EH (cell line): ENCODE data around the gene MTHFD1L.

Experiments used
- DNase-seq: peaks from one replicate; pipeline ENCODE4 v3.0.0-alpha.2; 2015; ENCODE audit warnings: low read depth

Gene MTHFD1L

DNA sequence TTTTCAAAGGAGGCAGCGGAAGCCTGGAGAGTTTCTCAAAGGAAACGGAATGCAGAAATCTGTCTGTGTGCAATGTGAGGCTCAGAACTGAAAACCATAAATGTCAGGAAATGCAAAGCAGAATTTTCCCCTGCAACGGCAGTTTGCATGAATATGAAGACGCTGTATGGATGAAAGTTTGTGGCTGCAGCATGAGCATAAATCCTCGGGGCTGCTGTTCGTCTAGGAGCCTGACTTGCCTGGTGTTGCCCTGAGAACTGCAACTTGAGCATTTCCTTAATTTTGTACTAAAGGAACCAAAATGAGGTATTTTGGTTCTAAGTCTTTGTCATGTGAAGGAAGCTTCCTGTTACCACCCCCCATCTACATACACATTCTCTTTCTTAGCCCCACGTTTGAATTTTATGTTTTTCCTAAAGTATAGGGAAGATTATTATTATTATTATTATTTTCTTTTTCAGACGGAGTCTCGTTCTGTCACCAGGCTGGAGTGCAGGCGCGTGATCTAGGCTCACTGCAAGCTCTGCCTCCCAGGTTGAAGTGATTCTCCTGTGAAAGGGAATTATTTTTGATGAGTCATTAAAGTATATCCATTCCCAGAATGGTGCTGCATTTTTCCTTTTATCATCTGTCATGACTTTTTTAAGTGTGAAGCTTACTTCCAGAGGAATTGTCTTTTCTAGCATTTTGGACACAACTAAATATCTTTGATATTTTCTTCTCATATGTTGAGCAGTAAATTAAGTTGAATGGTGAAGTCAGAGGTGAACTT, 33.1 kb downstream of the MTHFD1L start:
- peak; percentile 63 for DNase-seq

DNA sequence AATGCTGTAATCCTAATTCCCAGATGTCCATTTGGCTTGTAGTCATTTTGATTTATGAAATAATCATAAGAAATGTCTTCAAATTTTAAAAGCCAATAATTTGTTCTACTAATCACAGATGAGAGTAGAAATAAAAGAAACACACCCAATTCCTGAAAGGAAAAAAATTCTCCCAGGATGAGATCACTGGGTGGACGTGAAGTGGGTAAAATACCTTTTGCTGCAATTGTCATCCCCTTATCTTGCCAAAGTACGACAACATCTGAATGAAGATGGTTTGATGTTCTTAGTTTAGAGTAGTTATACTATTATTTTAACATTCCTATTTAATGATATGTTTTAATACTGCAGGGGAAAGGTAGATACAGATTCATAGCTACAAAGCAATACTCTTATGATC, 33.7 kb downstream of the MTHFD1L start:
- peak; percentile 27 for DNase-seq

DNA sequence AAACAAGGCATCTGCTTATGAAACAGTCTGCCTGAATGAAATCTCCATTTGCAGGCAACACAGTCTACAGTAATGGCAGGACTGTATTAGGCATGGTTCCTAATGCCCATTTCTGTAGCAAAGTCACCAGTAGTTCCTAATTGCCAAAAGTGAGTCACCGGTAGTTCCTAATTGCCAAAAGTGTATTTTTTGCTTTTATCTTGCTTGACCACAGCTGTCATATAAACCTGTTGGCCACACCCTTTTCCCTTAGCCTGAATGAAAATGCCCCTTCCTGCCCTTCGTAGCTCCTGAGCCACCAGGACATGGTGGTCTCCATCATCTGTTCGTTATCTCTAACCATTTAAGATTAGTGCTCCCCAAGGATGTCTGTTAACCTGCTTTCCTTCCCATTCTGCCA, 34.5 kb downstream of the MTHFD1L start:
- peak; percentile 27 for DNase-seq

DNA sequence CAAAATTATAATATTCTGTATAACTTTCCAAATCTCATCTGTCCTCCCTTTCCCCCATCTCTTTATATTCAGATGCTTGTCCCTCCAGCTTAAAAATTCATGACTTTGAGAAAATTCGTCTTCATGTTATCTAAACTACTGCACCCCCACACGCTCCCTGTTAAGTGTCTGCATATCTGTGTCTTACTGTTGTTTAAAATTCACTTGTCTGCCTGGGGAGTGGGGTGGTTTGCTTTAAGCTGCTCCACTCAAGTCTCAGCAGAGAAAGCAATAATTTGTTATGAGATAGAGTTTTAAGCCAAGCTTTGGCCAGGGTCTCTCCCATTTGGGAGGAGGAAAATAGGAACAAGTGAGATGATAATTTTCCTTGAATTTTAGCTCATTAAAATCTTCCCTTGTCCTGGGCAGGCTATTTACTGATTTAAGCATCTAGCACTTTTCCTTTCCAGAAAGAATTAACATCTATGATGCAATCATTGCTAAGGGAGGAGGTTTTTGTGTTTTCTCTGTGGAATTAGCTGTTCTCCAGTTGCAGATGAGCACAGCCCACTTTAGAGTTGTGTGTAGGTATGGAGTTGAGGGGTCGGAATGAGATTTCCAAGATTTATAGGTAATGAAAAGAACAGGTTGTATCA, 36.8 kb downstream of the MTHFD1L start:
- DNase-seq, result no peak

DNA sequence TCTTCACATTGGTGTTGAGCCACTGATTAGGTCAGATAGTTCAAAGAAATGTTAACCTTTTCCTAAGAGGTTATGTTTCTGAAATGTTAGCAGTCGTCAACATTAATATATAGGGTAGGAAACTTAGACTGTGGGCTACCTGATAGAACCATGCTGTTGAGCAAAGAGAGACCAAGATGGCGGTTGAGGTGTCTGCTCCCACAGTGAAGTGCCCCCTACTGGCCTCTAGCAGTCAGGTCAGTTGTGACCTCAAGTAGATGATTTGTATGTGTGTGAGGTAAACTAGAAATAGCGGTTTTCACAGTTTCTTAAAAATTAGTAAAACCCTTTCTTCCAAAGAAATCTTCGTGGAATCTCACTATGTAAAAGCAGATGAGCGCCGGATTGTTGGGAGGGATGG, 40.3 kb downstream of the MTHFD1L start:
- no peak for DNase-seq

DNA sequence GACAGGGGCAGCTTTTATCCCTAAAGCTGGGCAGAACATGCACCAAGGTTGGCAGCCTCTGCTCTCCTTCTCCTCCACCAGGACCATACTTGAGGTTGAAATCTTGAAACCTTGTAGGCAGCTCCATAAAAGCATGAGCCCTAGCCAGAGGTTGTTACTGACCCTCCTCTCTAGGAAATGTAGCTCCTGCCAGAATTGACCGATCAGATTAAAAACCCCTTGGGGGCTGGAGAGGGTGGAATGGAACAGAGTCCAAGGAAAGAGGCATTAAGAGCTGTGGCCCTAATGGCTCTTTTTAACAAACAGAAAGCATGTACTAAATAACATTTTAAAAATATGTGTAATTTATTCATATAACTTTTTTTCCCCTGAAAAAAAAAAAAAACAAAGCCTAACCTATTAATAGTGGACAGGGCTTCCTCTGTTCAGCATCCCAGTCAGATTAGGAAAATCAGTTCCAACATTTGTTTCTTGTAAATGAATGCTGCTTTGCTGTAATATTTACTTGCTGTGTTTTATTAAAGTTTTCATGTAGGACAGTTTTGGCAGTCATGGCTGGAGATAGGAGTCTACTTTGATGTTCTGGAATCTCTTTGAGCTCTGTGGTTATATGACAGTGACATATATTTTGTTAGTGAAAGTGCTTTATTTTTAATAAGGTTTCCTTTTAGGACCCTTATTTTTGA, 41.3 kb downstream of the MTHFD1L start:
- no peak for DNase-seq

DNA sequence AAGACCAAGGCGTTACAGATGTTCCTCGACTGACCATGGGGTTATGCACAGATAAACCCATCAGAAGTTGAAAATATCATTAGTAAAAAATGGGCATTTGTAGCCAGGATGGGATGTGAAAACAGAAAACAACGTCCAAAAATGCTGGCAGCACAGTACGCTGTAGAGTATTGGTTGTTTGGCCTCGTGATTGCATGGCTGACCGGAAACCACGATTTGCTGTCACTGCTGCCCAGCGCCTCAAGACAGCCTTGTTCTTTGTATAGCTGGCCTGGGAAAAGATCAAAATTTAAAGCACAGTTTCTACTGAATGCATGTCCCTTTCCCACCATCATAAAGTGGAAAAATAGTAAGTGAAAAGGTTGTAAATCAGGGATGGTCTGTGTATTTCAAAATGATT, 41.9 kb downstream of the MTHFD1L start:
- no peak for DNase-seq

DNA sequence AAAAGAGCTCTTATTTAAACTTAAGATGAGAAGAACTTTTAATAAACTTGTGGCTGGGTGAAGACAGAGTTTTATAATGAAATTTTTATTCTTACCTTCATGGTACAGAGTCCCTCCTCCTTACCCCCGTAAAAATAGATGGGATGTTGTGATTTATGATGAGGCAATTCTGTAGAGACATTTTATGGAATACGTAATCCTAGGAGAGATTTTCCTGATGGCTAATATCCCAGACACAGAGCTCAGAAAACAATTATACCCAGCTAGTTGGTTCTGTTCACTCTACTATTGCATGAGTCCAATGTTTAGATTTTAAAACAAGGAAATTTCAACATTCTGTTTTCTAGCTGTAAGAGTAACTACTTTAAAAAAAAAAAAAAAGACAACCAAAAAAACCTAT, 43.4 kb downstream of the MTHFD1L start:
- DNase-seq, result no peak

DNA sequence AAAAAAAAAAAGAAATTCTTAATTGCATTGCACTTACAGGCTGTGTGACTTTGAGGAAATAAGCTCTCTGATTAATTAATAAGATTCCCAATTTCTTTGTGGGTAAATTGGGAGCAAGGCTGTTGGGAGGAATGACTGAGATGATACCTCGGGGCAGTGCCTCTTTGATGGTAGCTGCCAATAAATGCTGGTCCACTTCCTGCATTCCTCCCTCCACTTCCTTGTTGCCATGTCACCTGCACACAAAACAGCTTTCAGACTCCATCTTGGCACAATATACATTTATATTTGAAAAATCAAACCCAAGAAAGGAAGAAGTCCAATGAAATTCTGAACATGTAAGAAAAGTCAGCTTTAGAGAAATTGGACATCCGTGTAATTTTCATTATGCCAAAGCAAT, 45.1 kb downstream of the MTHFD1L start:
- no peak for DNase-seq

DNA sequence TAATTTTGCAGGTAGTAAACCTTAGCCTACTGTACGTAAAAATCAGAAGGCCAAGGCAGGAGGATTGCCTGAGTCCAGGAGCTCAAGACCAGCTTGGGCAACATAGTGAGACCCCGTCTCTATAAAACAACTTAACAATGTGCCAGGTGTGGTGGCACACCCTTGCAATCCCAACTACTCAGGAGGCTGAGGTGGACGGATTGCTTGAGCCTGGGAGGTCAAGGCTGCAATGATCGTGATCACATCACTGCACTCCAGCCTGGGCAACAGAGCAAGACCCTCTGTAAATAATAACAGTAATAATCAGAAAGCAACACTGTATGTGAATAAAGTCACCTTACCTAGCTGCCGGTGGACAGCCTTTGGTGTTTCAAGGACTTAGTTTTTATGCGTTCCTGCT, 48.9 kb downstream of the MTHFD1L start:
- no peak for DNase-seq

DNA sequence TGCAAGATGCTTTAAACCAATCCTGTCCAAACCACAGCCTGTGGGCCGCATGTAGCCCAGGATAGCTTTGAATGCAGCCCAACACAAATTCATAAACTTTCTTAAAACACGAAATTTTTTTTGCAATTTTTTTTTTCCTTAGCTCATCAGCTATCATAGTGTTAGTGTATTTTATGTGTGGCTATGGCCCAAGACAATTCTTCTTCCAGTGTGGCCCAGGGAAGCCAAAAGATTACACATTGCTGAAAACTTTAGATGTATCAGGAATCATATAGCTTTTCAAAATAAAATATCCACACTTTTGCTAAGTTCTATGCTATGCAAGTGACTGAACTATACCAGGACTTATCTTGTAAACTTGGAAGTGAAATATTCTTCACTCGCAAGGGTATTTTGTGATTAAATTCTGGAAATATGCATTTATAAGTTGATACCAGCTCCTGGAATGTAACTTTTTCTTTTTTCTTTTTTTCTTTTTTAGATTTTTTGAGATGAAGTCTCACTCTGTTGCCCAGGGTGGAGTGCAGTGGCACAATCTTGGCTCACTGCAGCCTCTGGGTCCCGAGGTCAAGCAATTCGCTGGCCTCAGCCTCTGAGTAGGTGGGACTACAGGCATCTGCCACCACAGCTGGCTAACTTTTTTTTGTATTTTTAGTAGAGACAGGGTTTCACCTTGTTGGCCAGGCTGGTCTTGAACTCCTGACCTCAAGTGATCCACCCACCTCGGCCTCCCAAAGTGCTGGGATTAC, 49.8 kb downstream of the MTHFD1L start:
- no peak for DNase-seq

DNA sequence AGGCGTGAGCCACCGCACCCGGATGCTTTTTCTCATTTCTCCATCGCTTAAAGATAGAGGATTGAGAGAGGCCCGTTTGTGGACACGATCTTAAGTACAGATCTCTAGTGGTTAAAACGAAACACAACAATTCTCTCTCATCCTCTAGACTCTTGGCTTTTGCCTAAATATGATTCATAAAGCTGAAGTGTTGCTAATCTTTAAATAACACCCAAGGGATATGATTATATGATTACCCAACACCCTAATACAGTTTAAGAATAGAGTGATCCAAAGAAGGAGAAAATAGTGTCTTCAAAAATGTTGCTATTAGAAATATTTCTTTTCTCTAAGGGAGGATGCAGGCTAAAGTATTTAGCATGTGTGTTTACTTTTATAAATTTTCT, 50.4 kb downstream of the MTHFD1L start:
- no peak for DNase-seq

DNA sequence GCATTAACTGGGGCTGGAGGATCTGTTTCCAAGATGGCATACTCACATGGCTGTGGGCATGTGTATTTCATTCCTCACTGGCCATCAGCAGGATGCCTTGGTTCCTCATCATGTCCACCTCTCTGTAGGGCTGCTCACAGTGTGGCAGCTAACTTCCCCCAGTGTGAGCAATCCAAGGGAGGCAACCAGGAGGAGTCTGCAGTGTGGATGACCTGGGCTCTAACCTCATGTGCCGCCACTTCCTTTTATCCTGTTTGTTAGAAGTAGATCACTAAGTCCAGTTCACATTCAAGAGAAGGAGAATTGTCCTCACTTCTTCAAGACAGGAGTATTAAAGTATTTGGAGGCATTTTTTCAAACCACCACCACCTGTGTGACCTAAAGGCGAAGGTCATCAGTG, 54.4 kb downstream of the MTHFD1L start:
- DNase-seq, result no peak

DNA sequence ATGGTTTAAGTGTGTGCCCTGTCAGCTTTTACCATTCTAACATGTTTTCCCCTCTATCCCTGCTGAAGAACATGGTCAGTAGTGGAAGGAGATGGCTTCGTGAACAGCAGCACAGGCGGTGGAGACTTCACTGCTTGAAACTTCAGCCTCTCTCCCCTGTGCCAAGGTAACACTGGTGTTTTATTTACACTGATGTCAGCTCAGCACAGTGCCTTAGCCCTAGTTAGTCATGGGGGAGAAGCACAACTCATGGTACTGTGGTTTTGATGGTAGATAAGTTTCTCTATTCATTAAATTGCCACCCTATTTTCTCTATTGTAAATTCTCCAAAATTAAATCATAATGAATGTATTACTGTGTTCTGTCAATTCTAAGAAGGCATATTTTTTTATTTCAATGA, 56.6 kb downstream of the MTHFD1L start:
- DNase-seq, result no peak

DNA sequence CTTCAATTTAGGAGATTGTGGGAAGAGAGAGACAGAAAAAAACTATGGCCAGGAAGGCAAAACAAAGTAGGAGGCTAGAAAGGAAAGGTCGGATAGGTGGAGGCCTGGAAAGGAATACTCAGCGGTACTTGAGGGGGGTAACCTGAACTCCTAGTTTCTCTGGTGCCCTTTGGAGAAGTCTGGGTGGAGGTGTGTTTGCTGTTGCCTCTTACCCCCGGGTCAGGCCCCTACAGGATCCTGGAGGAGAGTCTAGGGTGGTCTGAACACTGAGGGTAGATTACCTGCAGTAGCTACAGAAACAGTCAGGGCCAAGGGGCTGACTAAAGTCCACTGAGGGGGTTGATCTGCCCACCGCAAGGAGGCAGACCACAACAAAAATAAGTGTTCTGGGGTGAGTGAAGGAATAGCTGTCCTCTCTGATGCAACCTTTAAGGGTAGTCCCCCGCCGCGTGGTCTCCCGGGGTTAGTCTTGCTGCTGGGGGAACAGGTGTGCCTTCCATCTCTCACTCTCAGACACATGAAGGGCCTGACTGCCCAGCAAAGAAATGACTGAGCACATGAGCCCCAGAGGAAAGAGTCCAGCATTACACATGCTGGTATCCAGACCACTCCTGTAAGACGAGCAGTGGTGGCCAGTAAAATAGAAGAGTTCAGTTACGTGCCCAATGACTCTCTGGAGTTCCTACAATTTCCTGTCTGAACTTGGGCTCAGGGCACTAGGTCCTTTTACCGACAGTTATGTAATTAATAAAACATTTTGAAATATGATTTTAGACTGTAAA, 59.5 kb downstream of the MTHFD1L start:
- peak; percentile 49 for DNase-seq

DNA sequence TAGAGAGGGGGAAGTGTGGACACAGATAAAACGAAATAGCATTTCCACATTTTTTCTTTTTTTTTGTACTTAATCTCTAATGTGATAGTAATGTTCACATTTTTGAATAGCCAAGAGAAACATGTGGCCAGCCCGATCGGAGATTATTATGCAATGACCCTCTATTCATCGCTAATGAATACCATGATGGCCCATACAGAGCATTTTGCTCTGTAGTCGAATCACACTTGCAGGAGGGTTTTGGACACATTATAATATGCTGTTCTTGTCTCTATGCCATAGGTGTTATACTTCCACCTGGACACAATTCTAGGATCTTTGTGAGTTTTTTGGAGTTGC, 60.1 kb downstream of the MTHFD1L start:
- no peak for DNase-seq

DNA sequence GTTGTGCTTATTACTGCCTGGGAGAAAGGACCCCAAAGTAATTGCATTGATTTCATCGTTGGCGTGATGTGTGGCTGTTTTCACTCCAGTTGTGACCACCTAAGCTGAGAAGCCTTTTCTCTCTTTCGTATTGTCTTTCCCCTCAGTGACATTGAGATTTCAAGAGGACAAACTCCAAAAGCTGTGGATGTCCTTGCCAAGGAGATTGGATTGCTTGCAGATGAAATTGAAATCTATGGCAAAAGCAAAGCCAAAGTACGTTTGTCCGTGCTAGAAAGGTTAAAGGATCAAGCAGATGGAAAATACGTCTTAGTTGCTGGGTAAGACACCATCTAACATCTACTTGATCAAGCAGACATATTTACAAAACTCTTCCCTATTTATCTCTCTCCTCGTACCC, 60.5 kb downstream of the MTHFD1L start:
- no peak for DNase-seq

DNA sequence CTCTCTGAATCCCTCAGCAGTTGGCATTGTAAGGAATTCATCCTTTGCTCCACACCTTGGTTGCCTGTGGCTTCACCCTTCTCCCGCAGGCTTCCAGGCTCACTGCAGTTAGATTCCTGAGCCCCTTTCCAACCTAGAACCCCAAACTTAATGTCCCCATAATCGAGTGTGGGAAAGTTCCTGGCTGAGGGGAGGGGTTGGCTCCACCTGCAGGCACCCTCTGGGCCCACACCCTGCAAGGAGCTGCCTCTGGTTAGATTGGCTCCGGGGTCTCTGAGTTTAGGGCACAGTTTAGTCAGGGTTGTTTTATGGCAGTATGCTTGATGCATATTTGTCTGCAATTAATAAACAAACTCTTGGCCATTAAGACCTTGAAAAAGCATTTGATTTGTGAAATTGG, 63.4 kb downstream of the MTHFD1L start:
- DNase-seq, result no peak

DNA sequence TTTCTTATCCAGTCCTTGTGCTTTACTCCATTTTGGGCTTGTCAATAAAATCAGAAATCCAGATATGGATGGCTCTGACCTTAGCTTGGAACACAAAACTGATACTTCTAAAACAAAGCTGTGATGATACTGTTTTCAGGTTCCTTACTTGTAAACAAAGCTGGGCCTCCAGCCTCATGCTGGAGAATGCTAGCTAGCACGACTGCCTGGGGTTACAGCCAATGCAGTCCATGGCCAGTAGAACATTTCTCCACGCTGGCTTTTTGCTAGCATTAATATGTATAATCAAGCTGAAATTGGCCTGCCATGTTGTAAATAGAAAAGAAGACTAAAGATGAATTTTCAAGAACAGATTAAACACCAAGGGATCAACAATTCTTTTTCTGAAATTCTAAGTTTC, 63.9 kb downstream of the MTHFD1L start:
- no peak for DNase-seq

DNA sequence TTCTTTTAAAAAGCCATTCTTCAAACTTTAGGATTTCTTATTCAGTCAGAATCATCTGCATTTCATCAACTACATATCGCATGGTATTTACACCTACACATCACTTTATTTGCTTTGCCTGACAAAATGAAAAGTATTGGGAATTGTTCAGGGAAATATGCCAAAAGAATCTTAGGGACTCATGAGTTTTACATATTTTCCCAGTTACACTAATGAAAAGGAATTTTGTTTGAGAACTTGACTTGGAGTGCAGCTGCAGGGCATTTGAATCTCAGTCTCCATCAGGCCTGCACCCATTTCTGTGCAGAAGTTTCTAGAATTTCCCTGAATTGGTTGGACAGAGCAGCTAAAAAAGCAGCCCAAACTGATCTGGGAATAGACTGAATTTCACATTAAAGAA, 65.3 kb downstream of the MTHFD1L start:
- peak; percentile 95 for DNase-seq

DNA sequence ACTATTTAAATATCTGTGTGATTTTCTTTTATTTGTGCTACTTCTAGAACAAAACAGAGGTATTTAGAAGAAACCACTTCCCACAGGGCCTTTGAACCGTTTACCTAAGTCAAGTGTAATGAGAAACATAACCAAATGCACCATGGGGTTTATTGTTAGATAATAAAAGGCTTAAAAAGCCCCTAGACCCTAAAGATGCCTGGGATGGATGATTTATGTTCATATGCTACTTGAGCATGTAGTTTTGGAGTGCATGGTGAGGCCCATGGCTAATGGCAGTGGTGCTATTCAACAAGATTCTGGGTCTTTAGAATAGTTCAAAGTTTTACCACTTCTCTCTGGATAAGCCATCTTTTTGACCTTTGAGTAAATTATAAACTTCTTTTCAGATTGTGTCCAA, 65.9 kb downstream of the MTHFD1L start:
- DNase-seq, result no peak

DNA sequence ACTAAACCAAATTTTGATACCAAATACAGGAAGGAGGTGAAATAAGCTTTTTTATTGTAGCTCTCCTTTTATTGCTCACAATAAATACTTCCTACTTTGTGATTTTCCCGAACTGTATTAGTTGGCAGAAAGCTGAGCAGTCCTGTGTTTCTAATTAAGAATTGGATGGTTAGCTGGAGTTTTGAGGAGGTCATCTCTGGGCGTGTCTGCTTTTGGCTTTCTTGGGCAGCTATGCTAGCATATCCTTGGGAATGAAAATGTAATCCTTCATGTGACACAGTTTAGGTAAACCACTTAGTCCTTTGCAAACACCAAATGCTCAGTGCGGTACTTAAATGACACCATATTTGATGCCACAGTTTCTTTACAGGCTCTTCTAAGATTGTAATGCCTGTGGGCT, 67.5 kb downstream of the MTHFD1L start:
- DNase-seq, result peak; percentile 92
